Mucosa of descending colon (tissue), 3 donors: Measurements from ENCODE around the gene BACH1. TPM values are rescaled to one million over a fixed set of nuclear protein-coding genes. Genes with fewer than 3 reads are reported as not detected.

Experiments
- ATAC-seq: fragments of 200-7000 bp; cut with Tn5 transposase; one replicate; pipeline ENCODE4 v1.9.1; 2020; ENCODE audit warnings: mild to moderate bottlenecking, moderate library complexity
- DNase-seq, 3 donors: peaks; one replicate each; pipeline ENCODE4 v3.0.0-alpha.2; 2020
- H3K36me3 ChIP-seq: fragments of 200-600 bp; one replicate; pipeline ENCODE4 v1.8.0; 2021; ENCODE audit warnings: low read depth, mild to moderate bottlenecking
- H3K4me1 ChIP-seq: fragments of 200-600 bp; one replicate; pipeline ENCODE4 v1.8.0; 2021; ENCODE audit warnings: low read depth, mild to moderate bottlenecking
- H3K4me3 ChIP-seq: fragments of 200-600 bp; one replicate; pipeline ENCODE4 v1.8.0; 2021; ENCODE audit warnings: mild to moderate bottlenecking
- H3K9me3 ChIP-seq: fragments of 200-600 bp; one replicate; pipeline ENCODE4 v1.8.0; 2021; ENCODE audit warnings: mild to moderate bottlenecking
- CTCF ChIP-seq: fragments of 200-600 bp; IDR thresholded peaks from one replicate; pipeline ENCODE4 v1.8.0; 2022; ENCODE audit warnings: antibody characterized with exemption, mild to moderate bottlenecking
- intact Hi-C, 2 donors: fragments of 100-400 bp; cut with DNase I in 1 of 2; cut with micrococcal nuclease in 1 of 2; formaldehyde crosslinking; loops; one replicate each; pipeline versions ENCODE4 v1.11.0 to v1.11.1; 2022; cut with DNase I, micrococcal nuclease
- total RNA-seq, 3 donors: library from RNA; stranded (reverse); fragmentation: NEBNext Ultra II Directional in 2 of 3; extraction: Animal tissue kit (Norgen Biotek cat#: 25700) in 2 of 3; gene quantifications; one replicate each; pipeline versions ENCODE4 v1.2.1 to v1.2.4, GENCODE V29; 2021 to 2023
- donor health status: DM: no; HTN: no; CAD: no; lungs with moderate emphysema.
- donor health status: DM: no; HTN: no; CAD: no.
- donor health status: DM: no; HTN: yes; CAD: no.

BACH1 gene
- total RNA-seq, 3 donors from 2014 or later = 54.0 to 107 (median 57.2) TPM

GRCh38 chr21:29372063-29372802 lies 73.5 kb downstream of the BACH1 start:
- peak; percentile 88 for ATAC-seq
- no peak overlapping the region for H3K4me3 ChIP-seq
- DNase-seq = peak in 1 of 3 donors; percentile 86
- no peaks in the 10 kb centered on the region for H3K4me1 ChIP-seq
- no peaks in the 10 kb centered on the region for H3K9me3 ChIP-seq
- intact Hi-C loops = loop anchor here (5.0 to 10.0 kb wide), 3 partner anchors 207 to 277 kb away; no protein-coding TSS in a partner anchor
- no peaks in the 10 kb centered on the region for H3K36me3 ChIP-seq
- TF ChIP-seq CTCF = no peak

GRCh38 chr21:29374481-29374880 lies 75.8 kb downstream of the BACH1 start:
- no peak for TF ChIP-seq CTCF
- intact Hi-C loops = loop anchor here (5.0 to 10.0 kb wide), 3 partner anchors 210 to 280 kb away; no protein-coding TSS in a partner anchor
- H3K4me1 ChIP-seq = no peaks in the 10 kb centered on the region
- H3K9me3 ChIP-seq = no peaks in the 10 kb centered on the region
- DNase-seq (no peak), ATAC-seq (no peak)
- H3K36me3 ChIP-seq = no peaks in the 10 kb centered on the region
- H3K4me3 ChIP-seq = no peak overlapping the region

GRCh38 chr21:29376556-29376955 lies 77.8 kb downstream of the BACH1 start:
- Histone ChIP-seq H3K4me1 (no peaks in the 10 kb centered on the region), H3K36me3 (no peaks in the 10 kb centered on the region), H3K4me3 (no peak overlapping the region), H3K9me3 (no peaks in the 10 kb centered on the region)
- ATAC-seq = peak; percentile 79
- no peak for TF ChIP-seq CTCF
- peak in 2 of 3 donors; percentile 47 to 74 for DNase-seq
- intact Hi-C loops = loop anchor here in 1 of 2 donors (10.0 kb wide), 2 partner anchors 212 to 282 kb away; no protein-coding TSS in a partner anchor

- no peaks in the 10 kb centered on the region for H3K9me3 ChIP-seq
- H3K4me3 ChIP-seq = no peak overlapping the region
- H3K36me3 ChIP-seq = no peaks in the 10 kb centered on the region
- no peak for DNase-seq
- H3K4me1 ChIP-seq = no peaks in the 10 kb centered on the region
- TF ChIP-seq CTCF = no peak
- intact Hi-C loops = loop anchor here in 1 of 2 donors (10.0 kb wide), 2 partner anchors 212 to 282 kb away; no protein-coding TSS in a partner anchor
- ATAC-seq = no peak
Measured at GRCh38 chr21:29377266-29377665, 78.5 kb downstream of the BACH1 start.

GRCh38 chr21:29378832-29379231 lies 80.1 kb downstream of the BACH1 start:
- Histone ChIP-seq H3K9me3 (no peaks in the 10 kb centered on the region), H3K4me1 (no peaks in the 10 kb centered on the region), H3K36me3 (no peaks in the 10 kb centered on the region), H3K4me3 (no peak overlapping the region)
- no peak for TF ChIP-seq CTCF
- ATAC-seq = no peak
- DNase-seq = no peak
- intact Hi-C loops = loop anchor here in 1 of 2 donors (10.0 kb wide), 2 partner anchors 214 to 284 kb away; no protein-coding TSS in a partner anchor
